Mucosa of gallbladder (tissue), 1 donor: ENCODE measurements around the gene EFEMP1. TPM values are rescaled to one million over a fixed set of nuclear protein-coding genes. Genes with fewer than 3 reads are reported as not detected.
"Not testable (repeated sequence)": the region's sequence is repeated elsewhere in the genome, so short reads cannot be mapped to it uniquely, and the experiment has no call there.

Experiments
- DNase-seq: peaks from one replicate; pipeline ENCODE4 v3.0.0-alpha.2; 2020; ENCODE audit warnings: low spot score
- total RNA-seq: library from RNA; stranded (reverse); gene quantifications from one replicate; pipeline ENCODE4 v1.2.1, GENCODE V29; 2021
- donor health status: DM: no; HTN: no; CAD: no.

Gene EFEMP1
- total RNA-seq, 1 donor from 2014 or later: 45.2 TPM

- no peak for DNase-seq
Observed at GRCh38 chr2:55865096-55865835, 58.3 kb downstream of the EFEMP1 start.

GRCh38 chr2:55864351-55865084 lies 59.1 kb downstream of the EFEMP1 start:
- DNase-seq: no peak

DNA sequence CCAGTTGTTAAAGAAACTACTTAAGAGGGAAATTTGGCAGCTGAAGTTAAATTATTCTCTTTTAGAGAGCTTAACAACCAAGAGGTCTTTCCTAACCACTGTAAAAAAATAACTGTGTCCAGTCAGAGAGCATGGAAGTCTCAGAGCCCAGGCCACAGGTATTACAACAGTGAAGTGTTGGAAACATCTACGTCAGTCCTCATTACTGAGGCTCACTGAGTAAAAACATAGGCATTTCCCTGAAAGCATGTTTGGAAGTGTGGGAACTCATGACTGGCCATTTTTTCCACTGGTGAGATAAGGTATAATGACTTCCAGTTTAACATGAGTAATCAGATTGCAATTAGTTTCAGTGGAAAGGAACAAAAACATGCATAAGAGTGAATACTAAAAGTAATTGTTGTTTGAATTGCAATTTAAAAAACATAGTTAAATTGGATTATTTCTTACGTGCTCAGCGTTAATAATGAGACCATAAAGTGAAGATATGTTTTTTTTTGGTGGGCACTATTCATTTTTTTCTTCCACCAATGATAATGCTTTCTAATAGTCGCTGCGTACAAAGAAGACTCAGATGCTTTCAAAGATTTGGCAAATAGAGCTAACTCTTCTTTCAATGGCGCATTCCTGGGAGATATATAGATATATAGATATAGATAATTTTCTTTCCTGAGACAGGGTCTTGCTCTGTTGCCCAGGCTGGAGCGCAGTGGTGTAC lies 60.8 kb downstream of the EFEMP1 start:
- DNase-seq: no peak

DNA sequence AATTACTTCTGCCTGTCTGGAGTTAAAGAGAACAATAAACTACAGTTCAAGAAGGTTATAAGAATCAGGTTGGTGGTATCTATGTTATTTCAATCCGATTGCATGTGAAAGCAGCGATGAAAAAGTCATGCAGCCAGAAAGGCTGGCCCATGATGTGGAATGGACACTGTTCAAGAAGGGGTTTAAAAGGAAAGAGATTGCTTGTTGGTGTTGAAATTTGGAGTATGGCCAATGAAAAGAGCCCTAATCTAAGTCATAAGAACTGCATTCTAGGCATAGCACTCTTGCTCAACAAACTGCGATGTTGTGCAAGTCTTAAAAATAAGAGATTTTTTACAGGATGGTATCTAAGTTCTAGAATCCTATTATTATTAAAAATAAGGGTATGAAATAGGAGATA lies 61.3 kb downstream of the EFEMP1 start:
- no peak for DNase-seq

DNA sequence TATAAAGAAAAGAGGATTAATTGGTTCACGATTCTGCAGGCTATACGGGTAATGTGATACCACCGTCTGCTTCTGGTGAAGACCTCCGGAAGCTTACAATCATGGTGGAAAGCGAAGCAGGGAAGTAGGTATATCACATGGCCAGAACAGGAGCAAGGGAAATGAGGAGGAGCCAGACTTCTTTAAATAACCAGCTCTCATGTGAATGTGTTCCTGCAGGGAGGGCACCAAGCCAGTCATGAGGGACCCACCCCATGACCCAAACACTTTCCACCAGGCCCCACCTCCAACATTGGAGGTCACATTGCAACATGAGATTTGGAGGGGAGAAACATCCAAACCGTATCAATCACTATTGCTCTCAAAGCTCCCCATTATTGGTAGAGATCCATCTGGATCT lies 61.8 kb downstream of the EFEMP1 start:
- DNase-seq: no peak

DNA sequence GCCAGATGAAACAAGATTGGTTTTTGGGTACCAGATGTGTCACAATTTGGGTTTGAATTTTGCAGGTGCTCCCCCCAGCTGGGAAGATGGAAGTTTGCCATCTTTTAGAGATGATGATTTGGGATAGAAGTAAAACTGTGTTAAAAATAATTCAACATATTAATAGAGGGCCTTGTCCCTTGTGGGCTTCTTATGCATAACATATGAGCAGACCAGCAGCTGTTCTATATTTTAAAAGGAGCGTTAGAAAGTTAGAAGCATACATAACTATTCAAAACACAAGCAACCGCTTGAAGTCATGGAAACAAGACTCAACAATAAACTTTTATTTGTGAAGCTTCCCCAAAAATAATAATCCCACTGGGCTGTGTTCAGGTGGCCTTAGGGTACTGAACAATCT lies 62.8 kb downstream of the EFEMP1 start:
- no peak for DNase-seq

- no peak for DNase-seq
Observed at GRCh38 chr2:55859875-55860274, 63.7 kb downstream of the EFEMP1 start.

DNA sequence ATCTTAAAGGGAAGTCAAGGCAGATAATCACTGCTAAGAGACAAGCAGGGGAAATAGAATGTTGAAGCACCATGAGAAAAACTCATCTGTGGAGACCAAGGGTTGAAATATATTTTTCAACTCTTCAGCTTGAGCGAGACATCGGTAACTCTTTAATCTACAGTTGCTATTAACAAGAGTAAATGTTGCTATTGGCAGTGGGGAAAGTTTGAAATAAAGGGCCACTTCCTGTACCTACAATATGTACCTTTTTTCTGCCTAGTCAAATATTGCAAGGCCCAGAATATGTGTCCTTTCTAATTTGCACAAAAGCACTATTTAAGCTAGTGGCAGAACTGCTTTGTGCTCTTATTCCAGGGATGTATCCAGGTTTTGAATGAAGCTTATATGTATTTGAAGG lies 65.8 kb downstream of the EFEMP1 start:
- no peak for DNase-seq

- DNase-seq: no peak
Observed at GRCh38 chr2:55856936-55857335, 66.6 kb downstream of the EFEMP1 start.

DNA sequence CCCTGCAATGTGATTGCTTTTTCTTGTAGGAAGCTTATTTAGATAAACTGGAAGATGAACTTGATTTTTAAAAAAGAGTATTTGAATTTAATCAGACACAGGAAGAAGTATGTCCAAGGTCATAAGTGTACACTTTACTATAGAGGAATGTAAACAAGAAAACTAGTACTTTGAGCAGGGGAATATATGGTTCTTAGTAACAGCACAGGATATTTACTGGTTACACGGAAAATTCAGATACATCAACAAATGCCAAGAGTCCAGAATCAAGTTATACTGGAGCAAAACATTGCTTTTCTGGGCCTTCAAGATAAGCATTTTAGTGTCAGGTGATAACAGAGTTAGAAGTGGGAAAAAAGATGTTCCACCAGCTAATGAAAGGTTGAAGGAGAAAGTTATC lies 75.5 kb downstream of the EFEMP1 start:
- no peak for DNase-seq

DNA sequence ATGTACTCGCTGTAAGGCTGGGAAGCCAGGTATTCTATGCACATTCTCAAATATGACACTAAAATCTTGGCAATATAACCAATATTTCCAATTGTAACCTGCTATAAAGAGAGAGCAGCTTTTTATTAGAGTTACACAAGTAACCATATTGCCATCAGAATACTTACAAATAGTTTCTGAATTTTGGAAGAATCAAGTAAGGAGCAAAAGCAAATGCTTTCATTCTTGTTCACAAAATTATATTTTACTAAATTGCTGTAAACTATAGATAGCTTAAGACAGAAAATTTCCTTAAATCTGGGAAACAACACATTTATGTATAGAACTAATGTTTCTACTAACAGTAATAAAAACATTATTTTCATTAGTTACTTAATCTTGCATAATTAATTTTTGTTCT lies 77.2 kb downstream of the EFEMP1 start:
- no peak for DNase-seq

GRCh38 chr2:55844986-55845385 lies 78.6 kb downstream of the EFEMP1 start:
- DNase-seq: no peak

DNA sequence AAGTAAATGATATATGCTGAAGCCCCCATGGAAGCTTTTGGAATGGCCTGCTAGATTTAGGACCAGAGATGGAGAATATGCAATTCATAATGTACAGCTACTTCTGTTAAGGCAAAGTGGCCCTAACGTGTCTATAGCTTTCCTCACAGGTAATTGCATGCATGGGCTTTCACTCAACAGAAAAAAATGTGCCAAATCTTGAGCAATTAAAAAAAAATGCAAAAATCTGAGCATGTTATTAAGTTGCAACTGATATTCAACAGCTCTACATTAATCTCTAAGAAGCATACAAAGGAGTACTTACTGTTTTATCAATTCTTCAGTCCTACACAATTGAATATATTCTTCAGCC lies 79.6 kb downstream of the EFEMP1 start:
- no peak for DNase-seq

- DNase-seq: peak; percentile 30
Observed at GRCh38 chr2:55843096-55843993, 80.2 kb downstream of the EFEMP1 start.

DNA sequence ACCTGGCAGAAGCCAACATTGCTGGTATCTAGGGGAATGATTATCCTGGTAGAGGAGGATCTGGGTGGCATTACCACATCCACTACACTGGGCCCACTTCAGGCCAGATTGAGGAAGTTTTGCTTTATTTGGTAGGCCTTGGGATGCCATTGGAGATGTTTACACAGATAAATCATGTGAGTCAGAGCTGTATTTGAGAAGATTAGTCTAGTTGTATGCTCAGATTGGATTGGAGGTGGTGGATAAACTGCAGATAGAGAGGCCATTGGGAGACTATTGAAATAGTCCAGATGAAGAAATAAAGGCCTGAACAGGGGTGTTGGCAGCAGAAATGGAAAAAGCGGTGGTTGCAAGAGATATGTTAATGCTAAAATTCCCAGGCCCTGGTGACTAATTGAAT lies 81.5 kb downstream of the EFEMP1 start:
- no peak for DNase-seq

- no peak for DNase-seq
Observed at GRCh38 chr2:55840460-55840859, 83.1 kb downstream of the EFEMP1 start.

DNA sequence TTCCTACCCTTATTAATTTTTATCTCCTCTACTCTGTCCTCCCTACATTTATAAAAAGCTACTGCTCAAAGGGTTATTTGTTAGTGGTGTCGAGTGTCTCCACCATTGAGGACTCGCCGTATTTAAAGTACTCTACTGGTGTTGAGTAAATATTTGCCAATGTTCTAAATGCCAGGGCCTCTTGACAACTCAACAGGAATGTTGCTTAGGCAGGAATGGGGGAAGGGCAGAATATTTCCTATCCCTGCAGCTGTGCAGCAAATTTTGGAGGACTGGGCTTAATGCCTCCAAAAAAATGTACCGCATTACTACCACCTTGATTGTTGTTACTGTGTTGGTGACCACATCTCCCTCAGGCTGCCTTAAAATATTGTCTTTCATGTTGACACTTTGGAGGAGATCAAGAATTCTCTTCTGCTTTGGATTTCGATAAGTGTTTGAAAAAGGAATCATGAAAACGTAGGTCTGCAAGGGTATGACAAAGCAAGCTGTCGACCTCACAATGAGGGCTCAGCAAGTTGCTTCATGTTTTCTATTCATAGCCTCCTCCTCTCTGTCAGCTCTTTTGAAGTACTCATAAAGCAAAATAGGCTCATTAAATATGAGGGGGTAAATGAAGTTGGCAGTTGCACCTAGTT lies 84.3 kb downstream of the EFEMP1 start:
- peak; percentile 49 for DNase-seq

DNA sequence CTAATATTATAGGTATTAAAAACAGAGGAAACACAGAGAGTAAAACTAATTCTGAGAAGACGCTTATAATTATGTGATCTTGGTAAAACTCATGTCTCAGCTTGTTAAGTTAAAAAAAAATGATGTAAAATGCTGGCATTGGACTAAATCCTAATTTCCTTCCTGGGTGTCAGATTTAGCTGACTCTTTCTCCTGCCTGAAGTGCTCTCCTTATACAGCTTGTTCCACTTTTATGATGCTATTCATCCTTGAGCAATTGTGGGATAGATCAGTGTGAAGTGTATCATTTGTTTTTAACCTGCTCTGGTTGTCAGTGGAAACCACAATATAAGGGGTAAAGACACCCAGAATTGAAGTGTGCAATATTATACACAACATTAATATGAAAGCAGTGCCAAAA lies 84.9 kb downstream of the EFEMP1 start:
- no peak for DNase-seq

DNA sequence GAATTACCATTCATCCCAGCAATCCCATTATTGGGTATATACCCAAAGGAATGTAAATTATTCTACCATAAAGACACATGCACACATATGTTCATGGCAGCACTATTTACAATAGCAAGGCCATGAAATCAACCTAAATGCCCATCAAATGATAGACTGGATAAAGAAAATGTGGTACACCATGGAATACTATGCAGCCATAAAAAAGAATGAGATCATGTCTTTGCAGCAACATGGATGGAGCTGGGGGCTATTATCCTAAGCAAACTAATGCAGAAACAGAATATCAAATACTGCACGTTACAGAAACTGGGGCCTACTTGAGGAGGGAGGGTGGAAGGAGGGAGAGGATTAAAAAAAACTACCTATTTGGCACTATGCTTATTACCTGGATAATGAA lies 85.5 kb downstream of the EFEMP1 start:
- not testable (repeated sequence) for DNase-seq

GRCh38 chr2:55837073-55837472 lies 86.5 kb downstream of the EFEMP1 start:
- no peak for DNase-seq

- DNase-seq: not testable (repeated sequence)
Observed at GRCh38 chr2:55831671-55832410, 91.7 kb downstream of the EFEMP1 start.
